Right lobe of liver (tissue), 6 donors: ENCODE results near the gene RING1. TPM values are rescaled to one million over a fixed set of nuclear protein-coding genes. Genes with fewer than 3 reads are reported as not detected.
A peak's percentile ranks its signal among the peaks of the same experiment; 100 is the strongest.

Experiments
- ATAC-seq, 4 donors: fragments of 200-7000 bp; cut with Tn5 transposase; one replicate each; pipeline ENCODE4 v1.9.1; 2020; ENCODE audit warnings: mild to moderate bottlenecking in 4 of 4, moderate library complexity in 4 of 4
- DNase-seq, 3 donors: peaks; one replicate each; pipeline ENCODE4 v3.0.0-alpha.2; 2020
- H3K27ac ChIP-seq, 3 donors: fragments of 200-600 bp; one replicate each; pipeline ENCODE4 v1.8.0; 2022
- H3K27me3 ChIP-seq, 2 donors: fragments of 200-600 bp; one replicate each; pipeline ENCODE4 v1.8.0; 2022
- H3K36me3 ChIP-seq, 4 donors: fragments of 200-600 bp; sonication (generic) in 1 of 4; one replicate each; pipeline versions ENCODE4 v1.5.1 to v1.8.0; 2017 to 2022; ENCODE audit warnings: control low read depth in 1 of 4
- H3K4me1 ChIP-seq, 4 donors: fragments of 200-600 bp; sonication (generic) in 1 of 4; one replicate each; pipeline versions ENCODE4 v1.5.1 to v1.8.0; 2017 to 2022; ENCODE audit warnings: control low read depth in 1 of 4
- H3K4me3 ChIP-seq, 3 donors: fragments of 200-600 bp; one replicate each; pipeline ENCODE4 v1.8.0; 2022
- H3K9me3 ChIP-seq, 4 donors: fragments of 200-600 bp; sonication (generic) in 1 of 4; one replicate each; pipeline versions ENCODE4 v1.5.1 to v1.8.0; 2017 to 2022; ENCODE audit warnings: control low read depth in 1 of 4
- CTCF ChIP-seq, 4 donors: fragments of 200-600 bp in 3 of 4; fragments of 450-650 bp in 1 of 4; IDR thresholded peaks; one replicate each; pipeline versions ENCODE4 v1.5.1 to v1.8.0; 2016 to 2022; ENCODE audit warnings: antibody characterized with exemption in 4 of 4, mild to moderate bottlenecking in 2 of 4
- POLR2A ChIP-seq: fragments of 450-650 bp; IDR thresholded peaks from one replicate; pipeline ENCODE4 v1.6.1; 2017; ENCODE audit warnings: antibody characterized with exemption, mild to moderate bottlenecking
- WGBS: methylation state at CpG from one replicate; pipeline ENCODE4 v1.1.6; 2018; ENCODE audit warnings: low coverage, low lambda C conversion rate; ENCODE audit not compliant: insufficient coverage; ENCODE audit errors: missing lambda C conversion rate; 5-methylcytosine and 5-hydroxymethylcytosine counted together
- intact Hi-C, 2 donors: fragments of 100-400 bp; cut with DNase I; formaldehyde crosslinking; loops; one replicate each; pipeline versions ENCODE4 v1.11.2 to v1.14.1; 2022
- total RNA-seq, 6 experiments: library from RNA; depleted of rRNA in 2 of 6; stranded (reverse); fragments of >200 nt in 2 of 6; fragmentation: NEBNext Ultra II Directional in 3 of 6; extraction: Animal tissue kit (Norgen Biotek cat#: 25700) in 3 of 6; gene quantifications; one replicate each; pipeline versions ENCODE4 v1.1.0 to v1.2.4, GENCODE V29; 2016 to 2023
- donor health status: DM: no; HTN: yes; CAD: no.
- donor health status: DM: no; HTN: no; CAD: no.
- donor health status: DM: no; HTN: no; CAD: no.
- donor health status: DM: no; HTN: yes; CAD: no.
- donor health status: DM: no; HTN: yes; CAD: no.

The RING1 gene
- total RNA-seq, 6 experiments from 2014 or later: 7.5 to 21.3 (median 19.7) TPM

GRCh38 chr6:33249732-33250630 is 41.7 kb downstream of the RING1 start:
- no peaks in the 10 kb centered on the region for H3K9me3 ChIP-seq
- peak in 1 of 3 donors; percentile 49 for DNase-seq
- TF ChIP-seq CTCF (IDR thresholded peaks at IDR 0.05): no peak
- TF ChIP-seq POLR2A: no peak
- peaks cover 0 to 5% (median 0%) of the 10 kb centered on the region in 4 donors for H3K36me3 ChIP-seq
- H3K27me3 ChIP-seq: no peaks in the 10 kb centered on the region
- H3K4me3 ChIP-seq: peak overlapping the region; percentile 52 to 58 (median 55)
- H3K27ac ChIP-seq: peak overlapping the region; percentile 75 to 85 (median 85)
- H3K4me1 ChIP-seq: peaks cover 0 to 17% (median 7%) of the 10 kb centered on the region in 4 donors
- intact Hi-C loops: loop anchor here (5.0 to 10.0 kb wide), 2 partner anchors 83 to 85 kb away; no protein-coding TSS in a partner anchor
- ATAC-seq: no peak
- 24% methylated on average over 10 of the region's 15 CpGs for WGBS

- H3K9me3 ChIP-seq: no peaks in the 10 kb centered on the region
- TF ChIP-seq POLR2A (no peak), CTCF (IDR thresholded peaks at IDR 0.05) (no peak)
- intact Hi-C loops: no loop called here
- 93% methylated on average over 8 of the region's 13 CpGs for WGBS
- DNase-seq (no peak), ATAC-seq (no peak)
- H3K27ac ChIP-seq: no peak overlapping the region
- H3K4me1 ChIP-seq: peaks cover 0 to 17% (median 7%) of the 10 kb centered on the region in 4 donors
- no peak overlapping the region for H3K4me3 ChIP-seq
- H3K36me3 ChIP-seq: peaks cover 0 to 5% (median 0%) of the 10 kb centered on the region in 4 donors
- H3K27me3 ChIP-seq: no peaks in the 10 kb centered on the region
Observed at GRCh38 chr6:33250731-33251130, 42.4 kb downstream of the RING1 start.

- no peak overlapping the region for H3K27ac ChIP-seq
- H3K4me1 ChIP-seq: peaks cover 0 to 17% (median 7%) of the 10 kb centered on the region in 4 donors
- intact Hi-C loops: no loop called here
- H3K9me3 ChIP-seq: no peaks in the 10 kb centered on the region
- no peak overlapping the region for H3K4me3 ChIP-seq
- WGBS: 90% methylated on average over 3 of the region's 6 CpGs
- TF ChIP-seq CTCF (IDR thresholded peaks at IDR 0.05) (no peak), POLR2A (no peak)
- DNase-seq (no peak), ATAC-seq (no peak)
- H3K27me3 ChIP-seq: no peaks in the 10 kb centered on the region
- H3K36me3 ChIP-seq: peaks cover 0 to 5% (median 0%) of the 10 kb centered on the region in 4 donors
Observed at GRCh38 chr6:33251395-33252012, 43.2 kb downstream of the RING1 start.

- DNase-seq: no peak
- peaks cover 0 to 17% (median 7%) of the 10 kb centered on the region in 4 donors for H3K4me1 ChIP-seq
- no peak for ATAC-seq
- H3K9me3 ChIP-seq: no peaks in the 10 kb centered on the region
- H3K27ac ChIP-seq: no peak overlapping the region
- intact Hi-C loops: no loop called here
- no peak overlapping the region for H3K4me3 ChIP-seq
- no peaks in the 10 kb centered on the region for H3K27me3 ChIP-seq
- H3K36me3 ChIP-seq: peaks cover 0 to 5% (median 0%) of the 10 kb centered on the region in 4 donors
- TF ChIP-seq POLR2A (no peak), CTCF (IDR thresholded peaks at IDR 0.05) (no peak)
Observed at GRCh38 chr6:33252759-33253158, 44.5 kb downstream of the RING1 start.
